HuH-7 (cell line): ENCODE data around the gene CYP26A1.

Experiments used
- DNase-seq: peaks from one replicate; pipeline ENCODE4 v3.0.0; 2011; ENCODE audit warnings: low spot score

The CYP26A1 gene

GRCh38 chr10:93073539-93074146 lies at the start of gene CYP26A1:
TSS of gene CYP26A1 (plus strand) at chr10:93073893. CDS start at chr10:93073935, 42 bp downstream.
- peak; percentile 44 for DNase-seq

- DNase-seq, result no peak
Observed at GRCh38 chr10:93026072-93026471, 47.6 kb upstream of the CYP26A1 start.

- no peak for DNase-seq
Observed at GRCh38 chr10:93027508-93027907, 46.2 kb upstream of the CYP26A1 start.

- DNase-seq, result no peak
Observed at GRCh38 chr10:93028883-93029282, 44.8 kb upstream of the CYP26A1 start.

- no peak for DNase-seq
Observed at GRCh38 chr10:93030409-93030808, 43.3 kb upstream of the CYP26A1 start.

GRCh38 chr10:93032105-93032808 lies 41.4 kb upstream of the CYP26A1 start:
- DNase-seq, result no peak

- DNase-seq, result no peak
Observed at GRCh38 chr10:93032809-93033137, 40.9 kb upstream of the CYP26A1 start.

GRCh38 chr10:93034426-93034825 lies 39.3 kb upstream of the CYP26A1 start:
- no peak for DNase-seq

- no peak for DNase-seq
Observed at GRCh38 chr10:93039110-93039509, 34.6 kb upstream of the CYP26A1 start.

- peak; percentile 66 for DNase-seq
Observed at GRCh38 chr10:93039721-93040120, 34.0 kb upstream of the CYP26A1 start.

- DNase-seq, result no peak
Observed at GRCh38 chr10:93054486-93054885, 19.2 kb upstream of the CYP26A1 start.

GRCh38 chr10:93058139-93058538 lies 15.6 kb upstream of the CYP26A1 start:
- DNase-seq, result no peak

GRCh38 chr10:93059975-93060886 lies 13.5 kb upstream of the CYP26A1 start, which contains the start of gene CYP26C1:
TSS of gene CYP26C1 (plus strand) at chr10:93060798. CDS start at chr10:93061264, 466 bp downstream.
- no peak for DNase-seq

GRCh38 chr10:93060887-93061593 lies 12.7 kb upstream of the CYP26A1 start:
- no peak for DNase-seq

- no peak for DNase-seq
Observed at GRCh38 chr10:93061594-93062513, 11.8 kb upstream of the CYP26A1 start.

GRCh38 chr10:93062514-93063143 lies 11.1 kb upstream of the CYP26A1 start:
- peak; percentile 63 for DNase-seq

- DNase-seq, result peak; percentile 54
Observed at GRCh38 chr10:93063144-93063976, 10.3 kb upstream of the CYP26A1 start.

GRCh38 chr10:93063977-93064660 lies 9.6 kb upstream of the CYP26A1 start:
- no peak for DNase-seq
